Sigmoid colon (tissue), 7 donors: ENCODE data around the gene IGFL2. TPM values are rescaled to one million over a fixed set of nuclear protein-coding genes. Genes with fewer than 3 reads are reported as not detected.
"Not testable (repeated sequence)": the region's sequence is repeated elsewhere in the genome, so short reads cannot be mapped to it uniquely, and the experiment has no call there.

ENCODE experiments used
- DNase-seq: peaks from one replicate; pipeline ENCODE4 v3.0.0-alpha.2; 2019
- H3K27ac ChIP-seq, 4 donors: fragments of 200-600 bp; sonication (generic); one replicate each; pipeline ENCODE4 v1.5.1; 2016 to 2019; ENCODE audit warnings: mild to moderate bottlenecking in 1 of 4
- H3K27me3 ChIP-seq, 3 donors: fragments of 200-600 bp; sonication (generic); one replicate each; pipeline ENCODE4 v1.5.1; 2019; ENCODE audit warnings: mild to moderate bottlenecking in 1 of 3
- H3K36me3 ChIP-seq, 4 donors: fragments of 200-600 bp; sonication (generic); one replicate each; pipeline ENCODE4 v1.5.1; 2016 to 2019
- H3K4me1 ChIP-seq, 4 donors: fragments of 200-600 bp; sonication (generic); one replicate each; pipeline ENCODE4 v1.5.1; 2017 to 2019
- H3K4me3 ChIP-seq, 4 donors: fragments of 200-600 bp; sonication (generic); one replicate each; pipeline ENCODE4 v1.5.1; 2017 to 2019; ENCODE audit warnings: mild to moderate bottlenecking in 2 of 4, moderate library complexity in 1 of 4
- H3K9me3 ChIP-seq, 4 donors: fragments of 200-600 bp in 3 of 4; sonication (generic) in 3 of 4; one replicate each; pipeline versions ENCODE4 v1.5.1 to v1.6.1; 2013 to 2019
- CTCF ChIP-seq, 4 experiments: fragments of 450-650 bp in 3 of 4; fragments of 200-600 bp in 1 of 4; IDR thresholded peaks; one replicate each; pipeline ENCODE4 v1.5.1; 2016 to 2019; ENCODE audit warnings: antibody characterized with exemption in 4 of 4, mild to moderate bottlenecking in 3 of 4, moderate library complexity in 2 of 4
- EP300 ChIP-seq, 4 donors: sonication (generic); formaldehyde crosslinking; IDR thresholded peaks; one replicate each; pipeline ENCODE4 v1.6.1; 2017; ENCODE audit warnings: antibody characterized with exemption in 4 of 4
- POLR2A ChIP-seq, 2 donors: fragments of 450-650 bp; IDR thresholded peaks; one replicate each; pipeline ENCODE4 v1.6.1; 2016; ENCODE audit warnings: antibody characterized with exemption in 2 of 2, mild to moderate bottlenecking in 2 of 2, moderate library complexity in 2 of 2
- POLR2AphosphoS5 ChIP-seq, 4 donors: sonication (generic); formaldehyde crosslinking; IDR thresholded peaks; one replicate each; pipeline ENCODE4 v1.6.1; 2017; ENCODE audit warnings: antibody characterized with exemption in 4 of 4
- WGBS, 2 donors: extraction: QIAGEN DNeasy Blood & Tissue Kit; methylation state at CpG; one replicate each; pipeline ENCODE4 v1.1.7; 2013; 5-methylcytosine and 5-hydroxymethylcytosine counted together
- intact Hi-C: fragments of 100-400 bp; cut with DNase I; formaldehyde crosslinking; loops from one replicate; pipeline ENCODE4 v1.15.1; 2023
- polyA plus RNA-seq, 3 donors: library from polyadenylated mRNA; stranded (reverse); fragments of 200-250 nt; gene quantifications; one replicate each; pipeline ENCODE4 v1.2.3, GENCODE V29; 2013
- total RNA-seq, 4 donors: library from RNA; depleted of rRNA; stranded (reverse); fragments of >200 nt; gene quantifications; one replicate each; pipeline ENCODE4 v1.1.0, GENCODE V29; 2016
- donor health status: healthy with polysubstance abuse.
- donor health status: Bipolar disorder and iron deficiency.
- donor health status: healthy.

The IGFL2 gene
- total and polyA plus RNA-seq, 7 donors: 0.49 to 1.8 (median 1.1) TPM; not detected in 4

- intact Hi-C loops: no loop called here
- no peak for DNase-seq
- peaks cover 0 to 23% (median 4%) of the 10 kb centered on the region in 3 donors for H3K27me3 ChIP-seq
- no peaks in the 10 kb centered on the region for H3K4me1 ChIP-seq
- no peaks in the 10 kb centered on the region for H3K36me3 ChIP-seq
- TF ChIP-seq POLR2AphosphoS5 (IDR thresholded peaks at IDR 0.05) (no peak), EP300 (IDR thresholded peaks at IDR 0.05) (no peak)
- no peak overlapping the region for H3K4me3 ChIP-seq
- no peak overlapping the region for H3K27ac ChIP-seq
- WGBS, 2 donors: 74 to 81% methylated on average over 4 of the region's 4 CpGs
- no peaks in the 10 kb centered on the region for H3K9me3 ChIP-seq
Observed at GRCh38 chr19:46193678-46194077, 45.6 kb downstream of the IGFL2 start.

GRCh38 chr19:46195104-46195503, 47.1 kb downstream of the IGFL2 start:
- DNase-seq: no peak
- intact Hi-C loops: no loop called here
- Histone ChIP-seq H3K36me3 (no peaks in the 10 kb centered on the region), H3K9me3 (no peaks in the 10 kb centered on the region), H3K27me3 (peaks cover 0 to 15% (median 0%) of the 10 kb centered on the region in 3 donors), H3K27ac (no peak overlapping the region), H3K4me3 (no peak overlapping the region), H3K4me1 (no peaks in the 10 kb centered on the region)
- WGBS, 2 donors: 93 to 95% methylated on average over 3 of the region's 3 CpGs
- TF ChIP-seq POLR2AphosphoS5 (IDR thresholded peaks at IDR 0.05): no peak
- no peak for TF ChIP-seq CTCF (IDR thresholded peaks at IDR 0.05)
- no peak for TF ChIP-seq EP300 (IDR thresholded peaks at IDR 0.05)
- TF ChIP-seq POLR2A (IDR thresholded peaks at IDR 0.05): no peak

GRCh38 chr19:46195919-46196318, 47.9 kb downstream of the IGFL2 start:
- H3K36me3 ChIP-seq, intact Hi-C loops, DNase-seq, H3K9me3 ChIP-seq, H3K27ac ChIP-seq, H3K4me1 ChIP-seq, H3K4me3 ChIP-seq, H3K27me3 ChIP-seq: not testable (repeated sequence)
- 78 to 80% methylated on average over 7 of the region's 7 CpGs for WGBS, 2 donors

GRCh38 chr19:46196410-46197124, 48.5 kb downstream of the IGFL2 start:
- 40 to 63% methylated on average over 8 of the region's 8 CpGs for WGBS, 2 donors
- no peaks in the 10 kb centered on the region for H3K36me3 ChIP-seq
- H3K4me3 ChIP-seq: no peak overlapping the region
- no peak for DNase-seq
- no peaks in the 10 kb centered on the region for H3K4me1 ChIP-seq
- H3K9me3 ChIP-seq: no peaks in the 10 kb centered on the region
- H3K27ac ChIP-seq: no peak overlapping the region
- TF ChIP-seq CTCF (IDR thresholded peaks at IDR 0.05): no peak
- TF ChIP-seq POLR2A (IDR thresholded peaks at IDR 0.05): no peak
- TF ChIP-seq EP300 (IDR thresholded peaks at IDR 0.05): no peak
- no peak for TF ChIP-seq POLR2AphosphoS5 (IDR thresholded peaks at IDR 0.05)
- peaks cover 0 to 8% (median 0%) of the 10 kb centered on the region in 3 donors for H3K27me3 ChIP-seq
- intact Hi-C loops: no loop called here

- H3K36me3 ChIP-seq: no peaks in the 10 kb centered on the region
- no peaks in the 10 kb centered on the region for H3K9me3 ChIP-seq
- H3K27me3 ChIP-seq: peaks cover 0 to 8% (median 0%) of the 10 kb centered on the region in 3 donors
- intact Hi-C loops: no loop called here
- H3K4me3 ChIP-seq: no peak overlapping the region
- no peaks in the 10 kb centered on the region for H3K4me1 ChIP-seq
- WGBS, 2 donors: 51 to 72% methylated on average over 4 of the region's 4 CpGs
- TF ChIP-seq POLR2AphosphoS5 (IDR thresholded peaks at IDR 0.05): no peak
- DNase-seq: no peak
- H3K27ac ChIP-seq: no peak overlapping the region
Observed at GRCh38 chr19:46197314-46198070, 49.5 kb downstream of the IGFL2 start.

GRCh38 chr19:46198756-46199155, 50.7 kb downstream of the IGFL2 start:
- 70 to 72% methylated on average over 3 of the region's 3 CpGs for WGBS, 2 donors
- H3K4me1 ChIP-seq: no peaks in the 10 kb centered on the region
- no peak for TF ChIP-seq EP300 (IDR thresholded peaks at IDR 0.05)
- TF ChIP-seq POLR2AphosphoS5 (IDR thresholded peaks at IDR 0.05): no peak
- no peak for TF ChIP-seq POLR2A (IDR thresholded peaks at IDR 0.05)
- no peak for TF ChIP-seq CTCF (IDR thresholded peaks at IDR 0.05)
- no peaks in the 10 kb centered on the region for H3K9me3 ChIP-seq
- intact Hi-C loops: no loop called here
- peaks cover 0 to 8% (median 0%) of the 10 kb centered on the region in 3 donors for H3K27me3 ChIP-seq
- H3K27ac ChIP-seq: no peak overlapping the region
- H3K4me3 ChIP-seq: no peak overlapping the region
- DNase-seq: no peak
- H3K36me3 ChIP-seq: no peaks in the 10 kb centered on the region
